HG03039 (cell line): Measurements from ENCODE around the gene FRYL.
"Not testable (repeated sequence)": the region's sequence is repeated elsewhere in the genome, so short reads cannot be mapped to it uniquely, and the experiment has no call there.

Experiments used
- ATAC-seq: cut with Tn5 transposase; IDR thresholded peaks from one replicate; pipeline ENCODE4 v1.9.1; 2021; ENCODE audit warnings: mild to moderate bottlenecking, moderate library complexity; ENCODE audit not compliant: unreplicated experiment

FRYL gene

DNA sequence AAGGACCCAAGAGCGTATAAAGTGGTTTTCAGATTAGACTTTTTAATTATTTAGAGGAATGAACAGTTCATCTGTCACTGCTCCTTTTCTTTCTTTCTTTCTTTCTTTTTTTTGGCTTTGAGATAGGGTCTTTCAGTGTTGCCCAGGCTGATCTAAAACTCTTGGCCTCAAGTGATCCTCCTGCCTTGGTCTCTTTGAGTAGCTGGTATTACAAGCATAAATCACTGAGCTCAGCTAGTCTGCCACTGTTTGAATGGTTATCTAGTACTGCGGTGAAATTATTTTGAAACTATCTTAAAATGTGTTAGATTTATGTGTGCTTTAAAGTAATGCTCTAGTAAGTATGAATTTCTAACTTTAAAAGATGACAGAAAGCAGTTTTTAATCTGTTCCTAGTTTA is 6.5 kb upstream of the FRYL start:
- ATAC-seq = no peak

DNA sequence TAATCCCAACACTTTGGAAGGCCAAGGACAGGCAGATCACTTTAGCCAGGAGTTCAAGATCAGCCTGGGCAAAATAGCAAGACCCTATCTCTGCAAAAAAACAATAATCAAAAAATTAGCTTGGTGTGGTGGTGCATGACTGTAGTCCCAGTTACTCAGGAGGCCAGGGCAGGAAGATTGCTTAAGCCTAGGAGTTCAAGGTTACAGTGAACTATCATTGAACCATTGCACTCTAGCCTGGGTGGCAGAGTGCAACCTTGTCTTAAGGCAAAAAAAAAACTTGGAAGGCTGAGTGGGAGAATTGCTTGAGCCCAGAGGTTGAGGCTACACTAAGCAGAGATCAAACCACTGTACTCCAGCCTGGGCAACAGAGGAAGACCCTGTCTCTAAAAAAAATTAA is 5.2 kb upstream of the FRYL start:
- no peak for ATAC-seq

DNA sequence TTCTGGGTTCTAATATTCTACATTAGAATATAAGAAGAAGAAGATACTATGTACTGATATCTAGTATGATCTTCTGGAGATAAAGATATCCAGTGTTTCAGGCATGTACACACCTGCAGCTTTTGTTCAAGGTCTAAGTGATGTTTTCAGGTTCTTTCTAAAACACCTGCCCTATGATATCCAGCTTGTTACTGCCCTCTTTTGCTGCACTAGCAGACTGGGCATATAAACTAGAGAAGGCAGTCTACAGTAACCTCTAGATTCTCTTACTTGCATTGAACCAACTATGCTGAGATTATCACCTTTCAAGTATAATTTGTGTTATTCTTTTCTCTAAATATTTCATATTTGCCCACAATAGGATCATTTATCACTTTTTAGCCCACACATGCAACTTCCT is 1.9 kb upstream of the FRYL start:
- no peak for ATAC-seq

DNA sequence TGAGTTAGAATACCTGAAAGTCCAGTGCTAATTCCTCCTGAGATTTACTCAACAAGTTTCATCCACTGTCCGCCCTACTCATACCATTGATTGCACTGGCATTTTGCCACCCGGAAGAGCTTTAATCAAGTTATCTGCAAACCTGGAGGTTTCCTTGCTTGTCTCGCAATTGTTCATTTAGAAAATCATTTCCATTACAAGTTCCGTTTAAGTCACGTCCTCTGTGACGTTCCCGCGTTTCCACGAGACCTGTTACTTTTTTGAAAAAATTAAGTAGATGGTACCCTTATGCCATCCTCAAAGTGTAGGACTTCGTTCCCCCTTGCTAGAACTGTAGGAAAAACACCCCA is 761 bp upstream of the FRYL start:
- no peak for ATAC-seq

DNA sequence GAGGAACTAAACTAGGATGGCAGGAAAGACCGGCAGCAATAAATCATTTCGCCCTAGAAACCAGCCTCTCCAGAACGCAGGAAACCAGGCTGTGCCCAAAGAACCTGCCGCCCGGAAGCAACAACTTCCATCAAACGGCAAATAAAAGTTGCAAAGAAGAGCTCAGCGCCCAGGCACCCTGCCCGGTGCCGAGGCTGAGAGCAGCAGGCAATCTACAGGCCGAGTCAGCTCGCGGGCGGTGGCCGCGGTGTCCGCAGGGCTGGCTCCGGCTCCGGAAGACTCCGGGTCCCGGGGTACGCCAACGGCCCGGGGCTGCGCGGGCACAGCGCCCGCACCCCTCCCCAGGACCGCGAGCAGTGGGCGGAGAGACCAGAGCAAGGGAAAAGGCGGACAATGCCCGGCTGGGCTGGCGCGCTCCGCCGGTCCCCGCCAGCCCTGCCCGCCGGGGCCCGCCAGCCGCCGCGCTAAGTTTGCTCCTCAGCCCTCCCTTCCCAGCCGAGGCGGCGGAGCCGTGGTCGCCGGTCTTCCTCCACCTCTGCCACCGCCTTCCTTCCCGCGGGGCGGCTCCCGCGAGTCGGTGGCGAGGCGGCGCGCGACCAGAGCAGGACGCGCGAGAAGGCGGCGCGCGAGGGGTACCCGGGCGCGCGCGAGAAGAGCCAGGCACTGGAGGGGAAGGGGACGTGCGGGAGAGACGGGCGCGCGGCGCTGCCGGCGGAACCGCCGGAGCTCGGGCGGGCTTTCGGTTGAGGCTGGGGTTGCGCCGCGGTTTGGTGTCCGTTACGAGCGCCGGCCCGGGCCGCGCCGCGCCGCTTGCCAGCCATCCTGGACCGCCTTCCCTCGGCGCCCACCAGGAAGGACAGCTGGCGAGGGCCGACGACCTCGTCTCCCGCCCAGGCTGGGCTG is 733 bp downstream of the FRYL start:
- ATAC-seq = peak; percentile 35

DNA sequence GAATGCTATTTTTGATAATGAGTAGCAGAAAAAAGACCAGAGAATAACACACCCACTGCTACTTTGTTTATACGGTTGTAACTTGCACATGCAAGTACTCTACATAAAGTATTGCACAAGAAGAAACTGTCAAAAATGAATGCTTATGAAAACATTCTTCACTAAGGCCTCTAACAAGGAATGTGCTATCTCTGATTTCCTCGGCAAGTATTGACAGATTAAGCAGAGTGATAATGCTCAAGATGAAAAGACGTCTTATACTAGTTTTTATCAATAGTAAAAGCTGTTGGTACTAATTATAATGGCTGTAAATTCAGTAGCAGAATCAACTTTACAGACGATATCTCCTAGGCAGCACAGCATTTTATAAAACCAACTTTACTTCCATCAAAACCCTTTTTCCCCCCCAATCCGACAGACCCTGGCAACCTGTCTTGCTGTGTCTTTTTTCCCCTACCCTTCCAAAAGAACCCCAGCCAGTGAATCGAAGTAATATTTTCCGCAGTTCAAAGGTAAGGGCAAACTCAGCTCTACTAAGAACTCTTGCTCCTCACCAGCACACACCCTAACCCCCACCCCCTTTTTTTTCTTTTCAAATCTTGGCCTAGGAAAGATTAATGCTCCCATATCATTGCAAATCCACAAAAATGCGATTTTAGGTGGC is 1.5 kb downstream of the FRYL start:
- ATAC-seq = no peak

DNA sequence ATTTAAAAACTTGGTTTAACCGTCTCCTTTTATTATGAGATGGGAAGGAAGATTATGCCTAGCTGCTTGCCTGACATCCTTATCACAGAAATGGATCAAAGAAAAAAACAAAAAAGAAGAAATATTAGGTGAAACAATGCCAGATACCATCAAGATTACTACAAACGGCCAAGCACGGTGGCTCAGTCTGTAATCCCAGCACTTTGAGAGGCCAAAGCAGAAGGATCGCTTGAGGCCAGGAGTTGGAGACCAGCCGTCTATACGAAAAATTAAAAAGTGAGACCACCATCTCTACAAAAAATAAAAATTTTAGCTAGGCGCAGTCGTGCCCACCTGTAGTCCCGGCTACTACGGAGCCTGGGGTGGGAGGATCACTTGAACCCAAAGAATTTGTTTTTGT is 2.3 kb downstream of the FRYL start:
- no peak for ATAC-seq

DNA sequence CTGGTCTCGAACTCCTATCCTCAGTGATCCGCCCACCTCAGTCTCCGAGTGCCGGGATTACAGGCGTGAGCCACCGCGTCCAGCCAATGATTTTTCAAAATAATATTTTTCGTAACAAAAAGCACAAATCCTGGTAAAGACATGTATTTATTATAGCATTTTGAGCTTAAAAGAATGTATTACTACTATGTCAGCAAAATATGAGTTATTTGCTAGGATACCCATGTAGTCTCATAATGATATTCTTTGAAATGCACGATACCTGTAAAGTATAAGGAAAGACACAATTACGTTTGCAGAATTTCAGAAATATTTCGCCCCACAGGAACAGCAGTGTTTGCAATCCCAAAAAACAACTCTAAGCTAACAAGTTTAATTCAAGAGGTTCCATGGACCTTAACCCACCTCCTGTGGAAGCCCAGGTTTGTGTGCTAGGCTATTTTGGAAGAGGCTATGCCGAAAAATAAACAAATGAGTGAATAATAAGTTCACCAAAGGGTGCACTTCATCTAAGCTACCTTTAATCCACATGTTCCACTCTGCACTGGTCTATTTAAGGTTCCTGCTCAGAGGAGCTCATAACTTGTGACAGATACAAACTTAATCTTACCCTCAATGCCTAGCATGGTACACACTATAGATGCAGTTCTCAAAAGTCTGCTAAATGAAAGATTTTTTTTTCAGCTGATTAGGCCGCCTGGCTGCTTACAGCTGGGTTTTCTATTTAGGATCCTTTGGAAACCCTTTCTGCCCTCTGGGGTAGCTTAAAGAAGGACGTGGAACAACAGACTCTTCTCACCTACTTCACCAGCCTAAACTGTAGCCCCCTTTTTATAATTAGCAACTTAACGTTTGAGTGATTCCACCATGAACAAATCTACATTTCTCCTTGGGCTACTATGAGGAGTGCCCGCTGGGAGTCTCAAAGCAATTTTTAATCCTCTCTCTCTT is 5.0 kb downstream of the FRYL start:
- no peak for ATAC-seq

DNA sequence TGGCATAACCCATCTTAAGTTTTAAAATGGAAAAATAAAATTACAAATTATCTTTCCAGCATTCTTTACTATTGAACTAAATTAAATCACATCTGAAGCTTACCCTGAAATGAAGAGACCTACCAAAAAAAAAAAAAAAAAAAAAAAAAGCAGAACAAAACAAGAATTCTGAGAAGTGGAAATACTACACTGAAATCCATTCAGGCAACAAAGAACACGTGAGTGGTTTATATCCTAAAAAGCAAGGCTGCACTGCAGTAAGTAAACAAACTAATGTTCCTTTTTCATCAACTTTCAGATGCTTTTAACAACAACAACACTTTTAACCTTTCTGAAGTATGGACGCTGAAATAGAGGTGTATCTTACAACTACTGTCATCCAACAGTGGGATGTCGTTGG is 7.5 kb downstream of the FRYL start:
- no peak for ATAC-seq

DNA sequence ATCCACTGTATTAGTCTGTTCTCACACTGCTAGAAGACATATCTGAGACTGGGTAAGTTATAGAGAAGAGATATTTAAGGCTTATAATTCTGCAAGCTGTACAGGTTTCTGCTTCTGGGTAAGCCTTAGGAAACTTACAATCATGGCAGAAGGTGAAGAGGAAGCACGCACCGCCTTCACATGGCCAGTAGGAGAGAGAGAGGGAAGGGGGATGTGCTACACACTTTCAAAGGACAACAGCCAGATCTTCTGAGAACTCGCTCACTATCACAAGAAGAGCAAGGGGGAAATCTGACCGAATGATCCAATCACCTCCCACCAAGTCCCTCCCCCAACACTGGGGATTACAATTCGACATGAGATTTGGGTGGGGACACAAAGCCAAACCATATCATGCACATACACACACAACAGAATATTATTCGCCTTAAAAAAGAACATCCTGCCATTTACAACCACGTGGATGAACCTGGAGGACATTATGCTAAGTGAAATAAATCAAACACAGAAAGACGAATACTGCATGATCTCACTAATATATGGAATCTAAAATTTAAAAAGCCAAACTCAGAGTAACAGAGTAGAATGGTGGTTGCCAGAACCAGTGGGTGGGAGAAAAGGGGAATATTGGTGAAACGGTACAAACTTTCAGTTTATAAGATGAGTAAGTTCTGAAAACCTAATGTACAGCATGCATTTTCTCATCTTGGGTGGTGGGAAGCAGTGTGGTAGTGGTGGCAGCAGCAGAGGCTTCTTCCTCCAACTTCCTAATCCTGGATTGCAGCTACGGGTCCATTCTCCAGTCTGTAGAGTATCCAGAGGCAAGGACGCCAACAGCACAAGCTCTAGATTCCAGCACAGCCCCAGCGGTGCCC is 12.8 kb downstream of the FRYL start:
- ATAC-seq = no peak

DNA sequence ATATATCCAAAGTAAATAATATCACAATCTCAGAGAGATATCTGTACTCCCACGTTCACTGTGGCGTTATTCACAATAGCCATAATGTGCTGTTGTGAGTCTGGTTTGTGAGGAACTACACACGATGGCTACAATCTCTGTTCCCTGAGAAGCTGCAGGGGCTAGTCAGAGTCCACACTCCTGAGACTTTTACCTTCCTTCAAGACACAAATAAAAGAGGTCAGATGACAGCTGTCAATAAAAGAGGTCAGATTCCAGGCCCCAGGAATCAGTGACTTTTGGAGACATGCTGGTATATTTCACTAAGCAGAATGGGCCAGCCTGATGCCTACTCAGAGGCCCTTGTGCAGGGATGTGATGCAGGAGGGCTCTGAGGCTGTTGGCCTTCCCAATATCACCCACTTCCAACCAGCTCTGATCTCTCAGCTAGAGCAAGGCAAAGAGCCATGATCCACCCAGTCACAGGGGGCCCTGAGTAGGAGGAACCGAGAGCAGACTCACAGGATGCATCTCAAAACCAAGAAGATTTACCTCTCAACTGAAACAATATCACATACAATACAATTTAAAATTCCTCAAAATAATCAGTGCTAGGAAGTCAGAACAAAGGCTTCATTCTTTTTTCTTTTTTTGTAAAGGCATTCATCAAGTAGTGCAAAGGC is 13.8 kb downstream of the FRYL start:
- ATAC-seq = peak; percentile 61

DNA sequence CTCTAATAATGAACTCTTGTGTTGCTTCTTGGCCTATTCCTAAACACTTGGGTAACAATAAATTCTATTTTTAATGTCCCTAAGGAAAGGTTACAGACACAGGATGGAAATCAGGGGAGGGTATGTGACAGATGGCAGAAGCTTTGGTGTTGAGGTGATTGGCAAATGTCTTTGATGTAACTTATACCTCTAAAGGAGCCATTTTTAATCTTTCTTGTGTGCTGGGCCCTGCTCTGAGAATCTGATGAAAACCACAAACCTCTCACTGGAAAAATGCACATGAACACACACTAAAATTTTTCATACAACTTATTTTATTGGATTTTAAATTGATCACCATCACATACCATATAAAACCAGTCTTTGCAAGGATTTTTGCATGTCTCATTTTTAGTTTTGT is 17.7 kb downstream of the FRYL start:
- no peak for ATAC-seq

DNA sequence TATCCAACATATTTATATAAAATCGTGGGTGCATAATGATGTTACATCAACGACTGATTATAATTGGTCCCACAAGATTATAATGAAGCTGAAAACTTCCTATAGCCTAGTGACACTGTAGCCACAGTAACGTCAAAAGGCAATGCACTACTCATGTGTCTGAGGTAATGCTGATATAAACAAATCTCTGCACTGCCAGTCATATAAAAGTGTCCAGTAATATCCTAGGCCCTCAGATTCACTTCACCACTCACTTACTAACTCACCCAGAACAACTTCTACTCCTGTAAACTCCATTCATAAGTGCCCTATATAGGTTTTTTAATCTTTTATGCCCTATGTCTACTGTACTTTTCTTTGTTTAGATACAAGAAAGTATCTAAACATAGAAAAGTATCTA is 18.8 kb downstream of the FRYL start:
- ATAC-seq = no peak

DNA sequence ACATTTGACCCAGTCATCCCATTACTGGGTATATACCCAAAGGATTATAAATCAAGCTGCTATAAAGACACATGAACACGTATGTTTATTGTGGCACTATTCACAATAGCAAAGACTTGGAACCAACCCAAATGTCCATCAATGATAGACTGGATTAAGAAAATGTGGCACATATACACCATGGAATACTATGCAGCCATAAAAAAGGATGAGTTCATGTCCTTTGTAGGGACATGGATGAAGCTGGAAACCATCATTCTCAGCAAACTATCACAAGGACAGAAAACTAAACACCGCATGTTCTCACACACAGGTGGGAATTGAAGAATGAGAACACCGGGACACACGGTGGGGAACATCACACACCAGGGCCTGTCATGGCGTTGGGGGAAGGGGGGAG is 21.4 kb downstream of the FRYL start:
- not testable (repeated sequence) for ATAC-seq

DNA sequence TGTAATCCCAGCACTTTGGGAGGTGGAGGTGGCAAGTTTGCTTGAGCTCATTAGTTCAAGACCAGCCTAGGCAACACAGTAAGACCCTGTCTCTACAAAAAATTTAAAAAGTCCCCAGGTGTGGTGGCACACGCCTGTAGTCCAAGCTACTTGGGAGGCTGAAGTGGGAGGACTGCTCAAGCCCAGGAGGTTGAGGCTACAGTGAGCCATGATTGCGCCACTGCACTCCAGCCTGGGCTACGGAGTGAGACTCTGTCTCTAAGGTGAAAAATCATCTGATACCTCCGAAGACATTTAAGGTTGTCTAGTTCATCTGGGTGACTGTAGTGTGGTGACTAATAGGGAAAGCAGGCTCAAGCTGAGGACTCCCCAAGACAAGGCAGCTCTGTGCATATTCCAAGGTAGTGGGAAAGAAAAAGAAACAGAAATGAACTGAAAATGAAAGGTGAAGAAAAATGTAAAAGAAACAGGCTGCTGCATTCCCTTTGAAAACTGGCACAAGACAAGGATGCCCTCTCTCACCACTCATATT is 23.3 kb downstream of the FRYL start:
- ATAC-seq = no peak

DNA sequence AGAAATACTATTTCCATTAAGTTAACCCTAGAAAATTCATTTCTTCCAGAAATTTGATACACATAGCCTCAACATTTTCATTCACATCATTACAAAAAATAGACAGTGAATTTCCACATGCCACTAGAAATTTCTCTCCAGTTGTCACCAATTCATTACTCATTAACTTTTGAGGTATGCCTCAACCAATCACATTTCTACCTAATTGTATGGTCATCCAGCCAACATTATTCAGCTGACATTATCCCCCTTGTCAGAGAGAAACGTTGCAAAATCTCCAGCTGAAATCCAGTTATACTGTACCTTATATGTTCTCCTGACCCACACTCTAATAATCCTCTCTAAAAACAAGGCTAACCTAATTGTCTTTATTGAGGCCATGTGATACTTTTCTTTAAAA is 24.8 kb downstream of the FRYL start:
- no peak for ATAC-seq

DNA sequence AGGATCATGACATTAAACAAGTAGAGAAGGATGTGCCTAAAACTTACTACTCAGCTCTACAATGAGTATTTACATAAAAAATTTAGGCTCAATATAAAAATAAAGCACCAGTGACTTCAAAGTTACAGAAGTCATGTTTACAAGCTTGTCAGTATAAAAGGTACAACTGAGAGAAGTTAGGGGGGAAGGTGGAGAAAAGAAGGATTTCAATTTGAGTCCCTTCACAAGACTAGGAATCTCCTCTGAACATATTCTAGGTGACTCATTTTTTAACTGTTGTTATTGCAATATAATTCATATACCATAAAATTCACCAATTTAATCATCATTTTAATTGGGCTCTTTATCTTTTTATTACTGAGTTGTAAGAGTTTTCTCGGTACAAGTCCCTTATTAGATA is 26.9 kb downstream of the FRYL start:
- no peak for ATAC-seq

DNA sequence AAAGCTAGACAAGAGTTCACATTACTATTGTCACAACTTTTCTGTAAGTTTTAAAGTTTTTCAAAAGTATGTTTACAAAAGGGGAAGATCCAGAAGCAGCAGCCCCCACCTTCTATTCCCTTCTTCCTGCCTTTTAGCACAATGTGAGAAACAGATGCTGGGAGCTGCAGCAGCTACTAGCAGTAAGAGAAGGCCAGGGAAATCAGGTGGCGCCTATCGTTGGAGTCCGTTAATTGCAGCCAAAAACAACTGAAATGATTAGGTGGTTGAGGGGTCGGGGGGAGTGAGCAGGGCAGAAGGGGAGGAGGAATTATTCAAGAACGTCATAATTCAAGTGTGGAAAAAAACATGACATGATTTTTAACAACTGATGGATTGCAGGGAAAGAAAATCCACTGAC is 27.4 kb downstream of the FRYL start:
- ATAC-seq = no peak

DNA sequence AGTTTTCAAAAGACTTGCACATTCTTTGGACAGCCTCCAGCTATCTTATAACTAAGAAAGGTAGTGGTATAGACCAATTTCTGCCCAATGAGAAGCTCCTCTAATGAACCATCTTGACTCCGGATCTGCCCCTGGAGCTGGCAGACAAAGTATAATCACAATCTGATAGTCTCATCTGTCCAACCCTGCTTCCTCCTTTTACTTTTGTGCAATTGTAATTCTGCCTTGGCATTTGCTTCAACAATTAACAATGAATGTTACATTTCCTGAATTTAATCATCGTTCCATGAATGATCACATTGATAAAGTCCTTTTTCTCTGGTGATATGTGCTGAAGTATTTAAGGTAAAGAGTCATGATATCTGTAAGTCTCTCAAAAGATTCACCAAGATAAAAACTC is 27.8 kb downstream of the FRYL start:
- no peak for ATAC-seq
